GM18526 (cell line): Measurements from ENCODE around the gene CALHM4.

Experiments
- POLR2A ChIP-seq: IDR thresholded peaks from 3 replicates; pipeline ENCODE4 v1.6.1; 2011; ENCODE audit not compliant: insufficient read length; ENCODE audit errors: extremely low read depth

The CALHM4 gene

GRCh38 chr6:116561377-116562018, 7.9 kb downstream of the CALHM4 start:
- no peak for TF ChIP-seq POLR2A

- TF ChIP-seq POLR2A = no peak
These were observed 8.5 kb downstream of the CALHM4 start for GRCh38 chr6:116562019-116562403.

GRCh38 chr6:116562614-116563013, 9.1 kb downstream of the CALHM4 start:
- no peak for TF ChIP-seq POLR2A

GRCh38 chr6:116563830-116564229, 10.3 kb downstream of the CALHM4 start:
- no peak for TF ChIP-seq POLR2A

- no peak for TF ChIP-seq POLR2A
These were observed 10.8 kb downstream of the CALHM4 start for GRCh38 chr6:116564311-116564710.

- no peak for TF ChIP-seq POLR2A
These were observed 11.6 kb downstream of the CALHM4 start for GRCh38 chr6:116564921-116565872.

- no peak for TF ChIP-seq POLR2A
These were observed 14.6 kb downstream of the CALHM4 start for GRCh38 chr6:116568111-116568510.

- no peak for TF ChIP-seq POLR2A
These were observed 15.5 kb downstream of the CALHM4 start for GRCh38 chr6:116568821-116569755.

- peak; percentile 84 for TF ChIP-seq POLR2A
These were observed 17.5 kb downstream of the CALHM4 start, which contains the start of gene RWDD1 for GRCh38 chr6:116570856-116571682. Gene RWDD1 (plus strand): TSS chr6:116571504. CDS start chr6:116571583, 79 bp downstream.

- TF ChIP-seq POLR2A = no peak
These were observed 18.1 kb downstream of the CALHM4 start for GRCh38 chr6:116571683-116572000.

GRCh38 chr6:116572162-116572561, 18.6 kb downstream of the CALHM4 start:
- TF ChIP-seq POLR2A = no peak

- TF ChIP-seq POLR2A = no peak
These were observed 21.7 kb downstream of the CALHM4 start for GRCh38 chr6:116575227-116575626.

GRCh38 chr6:116577486-116577885, 23.9 kb downstream of the CALHM4 start:
- no peak for TF ChIP-seq POLR2A

- TF ChIP-seq POLR2A = no peak
These were observed 24.8 kb downstream of the CALHM4 start for GRCh38 chr6:116578335-116578734.
